Fibroblast of villous mesenchyme (primary cell): ENCODE data around the gene TMEM204. TPM values are rescaled to one million over a fixed set of nuclear protein-coding genes. Genes with fewer than 3 reads are reported as not detected.
A peak's percentile ranks its signal among the peaks of the same experiment; 100 is the strongest.
"Not testable (repeated sequence)": the region's sequence is repeated elsewhere in the genome, so short reads cannot be mapped to it uniquely, and the experiment has no call there.

Experiments used
- DNase-seq: peaks from one replicate; pipeline ENCODE4 v3.0.0-alpha.2; 2010; ENCODE audit warnings: low read depth
- H3K4me3 ChIP-seq: 2 replicates; pipeline ENCODE4 v1.5.1; 2011; ENCODE audit warnings: low read depth, mild to moderate bottlenecking, low read length
- total RNA-seq: library from RNA; depleted of rRNA; stranded (reverse); fragments of >200 nt; gene quantifications from 2 replicates; pipeline ENCODE4 v1.2.3, GENCODE V29; 2012
- TF ChIP-seq, protein P1 (sequence below): IDR thresholded peaks from 2 replicates; pipeline ENCODE4 v1.5.1; 2012; ENCODE audit warnings: low read depth, mild to moderate bottlenecking, low read length; ENCODE audit not compliant: insufficient read depth

TMEM204 gene
- total RNA-seq, 1 donor, result 22.5 TPM

DNA sequence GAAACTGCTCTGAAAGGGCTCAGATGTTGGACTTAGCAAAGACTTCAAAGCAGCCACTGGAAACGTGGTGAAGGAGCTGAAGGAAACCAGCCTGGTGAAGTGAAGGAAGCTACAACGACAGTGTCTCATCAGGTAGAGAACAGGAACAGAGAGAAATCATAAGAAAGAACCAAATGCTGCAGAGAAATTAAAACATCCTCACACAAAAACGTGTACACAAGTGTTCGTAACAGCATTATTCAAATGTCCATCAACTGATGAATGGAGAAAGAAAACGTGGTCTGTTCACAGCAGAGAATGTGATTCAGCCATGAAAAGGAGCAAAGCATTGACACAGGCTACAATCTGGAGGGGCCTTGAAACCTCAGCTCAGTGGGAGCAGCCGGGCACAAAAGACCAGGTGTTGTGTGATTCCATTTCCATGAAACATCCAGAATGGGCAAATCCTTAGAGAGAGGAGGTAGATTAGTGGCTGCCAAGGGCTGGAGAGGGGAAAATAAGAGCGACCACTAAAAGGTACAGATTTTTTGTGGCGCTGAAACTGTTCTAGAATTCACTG is 51.5 kb downstream of the TMEM204 start:
- TF ChIP-seq, protein P1, sequence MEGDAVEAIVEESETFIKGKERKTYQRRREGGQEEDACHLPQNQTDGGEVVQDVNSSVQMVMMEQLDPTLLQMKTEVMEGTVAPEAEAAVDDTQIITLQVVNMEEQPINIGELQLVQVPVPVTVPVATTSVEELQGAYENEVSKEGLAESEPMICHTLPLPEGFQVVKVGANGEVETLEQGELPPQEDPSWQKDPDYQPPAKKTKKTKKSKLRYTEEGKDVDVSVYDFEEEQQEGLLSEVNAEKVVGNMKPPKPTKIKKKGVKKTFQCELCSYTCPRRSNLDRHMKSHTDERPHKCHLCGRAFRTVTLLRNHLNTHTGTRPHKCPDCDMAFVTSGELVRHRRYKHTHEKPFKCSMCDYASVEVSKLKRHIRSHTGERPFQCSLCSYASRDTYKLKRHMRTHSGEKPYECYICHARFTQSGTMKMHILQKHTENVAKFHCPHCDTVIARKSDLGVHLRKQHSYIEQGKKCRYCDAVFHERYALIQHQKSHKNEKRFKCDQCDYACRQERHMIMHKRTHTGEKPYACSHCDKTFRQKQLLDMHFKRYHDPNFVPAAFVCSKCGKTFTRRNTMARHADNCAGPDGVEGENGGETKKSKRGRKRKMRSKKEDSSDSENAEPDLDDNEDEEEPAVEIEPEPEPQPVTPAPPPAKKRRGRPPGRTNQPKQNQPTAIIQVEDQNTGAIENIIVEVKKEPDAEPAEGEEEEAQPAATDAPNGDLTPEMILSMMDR, result no peak
- DNase-seq, result no peak
- H3K4me3 ChIP-seq, result no peak overlapping the region

GRCh38 chr16:1590366-1590765 is 56.9 kb downstream of the TMEM204 start:
- peak; percentile 50 for DNase-seq
- TF ChIP-seq, protein P1, result no peak
- H3K4me3 ChIP-seq, result no peak overlapping the region

GRCh38 chr16:1590930-1591705 is 57.7 kb downstream of the TMEM204 start:
- TF ChIP-seq, protein P1, result no peak
- DNase-seq, result no peak
- no peak overlapping the region for H3K4me3 ChIP-seq

GRCh38 chr16:1592446-1592845 is 59.0 kb downstream of the TMEM204 start:
- no peak for DNase-seq
- TF ChIP-seq, protein P1, result no peak
- H3K4me3 ChIP-seq, result no peak overlapping the region

GRCh38 chr16:1595511-1595910 is 62.0 kb downstream of the TMEM204 start:
- DNase-seq, H3K4me3 ChIP-seq: not testable (repeated sequence)

- no peak overlapping the region for H3K4me3 ChIP-seq
These were observed 63.0 kb downstream of the TMEM204 start for GRCh38 chr16:1596516-1596915.

DNA sequence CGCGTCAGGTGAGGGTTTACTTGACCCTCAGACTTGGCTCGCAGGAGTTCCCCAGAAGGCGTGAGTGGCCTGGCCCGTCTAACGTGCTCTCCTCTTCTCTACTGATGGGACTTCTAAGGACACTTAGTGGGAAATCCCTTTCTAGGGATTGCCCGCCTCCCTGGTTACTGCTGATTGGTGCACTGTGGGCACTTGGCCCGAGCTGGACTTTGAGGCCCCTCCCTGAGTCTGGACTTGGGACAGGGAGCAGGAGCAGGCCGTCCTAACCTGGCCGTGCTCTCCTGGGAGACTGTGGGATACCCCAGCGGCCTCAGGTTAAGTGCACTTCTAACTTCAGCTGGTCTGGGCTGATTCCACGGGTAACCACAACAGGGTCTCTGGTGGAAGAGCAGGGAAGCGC is 63.7 kb downstream of the TMEM204 start:
- DNase-seq, result no peak
- TF ChIP-seq, protein P1, result no peak
- H3K4me3 ChIP-seq, result no peak overlapping the region

More at GRCh38 chr16:1596516-1596915, 63.0 kb downstream of the TMEM204 start:
- no peak for DNase-seq
- TF ChIP-seq, protein P1, result no peak
